GM10266 (cell line): ENCODE data around the gene KCNG2.

Experiments used
- DNase-seq: peaks from one replicate; pipeline ENCODE4 v3.0.0; 2012; ENCODE audit errors: extremely low spot score
- CTCF ChIP-seq: IDR thresholded peaks from 2 replicates; pipeline ENCODE4 v1.5.1; 2012; ENCODE audit warnings: mild to moderate bottlenecking, low read depth; ENCODE audit not compliant: control insufficient read depth, insufficient read depth; ENCODE audit errors: missing control alignments

Gene KCNG2

GRCh38 chr18:79792096-79792987 lies 5.4 kb upstream of the KCNG2 start:
- TF ChIP-seq CTCF: no peak
- DNase-seq: no peak

- DNase-seq: no peak
- TF ChIP-seq CTCF: no peak
These were observed 4.8 kb upstream of the KCNG2 start for GRCh38 chr18:79792988-79793355.

- DNase-seq: no peak
- TF ChIP-seq CTCF: no peak
These were observed 2.9 kb upstream of the KCNG2 start for GRCh38 chr18:79794846-79795245.

GRCh38 chr18:79795446-79795845 lies 2.3 kb upstream of the KCNG2 start:
- no peak for TF ChIP-seq CTCF
- DNase-seq: no peak

GRCh38 chr18:79796016-79796415 lies 1.7 kb upstream of the KCNG2 start:
- no peak for TF ChIP-seq CTCF
- no peak for DNase-seq

GRCh38 chr18:79796531-79797405 lies 970 bp upstream of the KCNG2 start:
- TF ChIP-seq CTCF: no peak
- no peak for DNase-seq
